H1 (cell line): ENCODE data around the gene ADGRB3. TPM values are rescaled to one million over a fixed set of nuclear protein-coding genes. Genes with fewer than 3 reads are reported as not detected.

Experiments used
- BRCA1 ChIP-seq: IDR thresholded peaks from 2 replicates; pipeline ENCODE4 v1.6.1; 2012; ENCODE audit warnings: low read depth, low read length, improper control_type of control experiment
- CHD2 ChIP-seq: IDR thresholded peaks from 2 replicates; pipeline ENCODE4 v1.6.1; 2012; ENCODE audit warnings: low read length, improper control_type of control experiment
- EP300 ChIP-seq, 2 experiments: IDR thresholded peaks; 1 replicate in 1 of 2; 2 replicates in 1 of 2; pipeline ENCODE4 v1.6.1; 2011 to 2012; ENCODE audit warnings: low read depth in 2 of 2, low read length in 2 of 2, mild to moderate bottlenecking in 2 of 2, borderline replicate concordance in 1 of 2, inconsistent platforms in 1 of 2, moderate library complexity in 1 of 2
- HDAC2 ChIP-seq, 2 experiments: fragments of 300-600 bp in 1 of 2; sonication (generic) in 1 of 2; IDR thresholded peaks; 2 replicates each; pipeline ENCODE4 v1.6.1; 2011 to 2012; ENCODE audit warnings: low read depth in 2 of 2, low read length in 2 of 2, mild to moderate bottlenecking in 2 of 2, moderate library complexity in 2 of 2, borderline replicate concordance in 1 of 2, inconsistent platforms in 1 of 2
- RNF2 ChIP-seq: fragments of 200-900, 300-1000 bp; sonication (generic); IDR thresholded peaks from 2 replicates; pipeline ENCODE4 v1.7.1; 2016; ENCODE audit warnings: borderline replicate concordance, low read depth, mild to moderate bottlenecking, antibody characterized with exemption, low read length; ENCODE audit not compliant: poor library complexity, severe bottlenecking; ENCODE audit errors: missing control alignments
- SIRT6 ChIP-seq: IDR thresholded peaks from one replicate; pipeline ENCODE4 v1.7.1; 2012; ENCODE audit warnings: low read length, inconsistent platforms
- SP1 ChIP-seq: IDR thresholded peaks from 2 replicates; pipeline ENCODE4 v1.6.1; 2011; ENCODE audit warnings: low read depth, low read length
- polyA plus RNA-seq, 7 experiments: library from polyadenylated mRNA; depleted of rRNA in 3 of 7; stranded (reverse) in 5 of 7; unstranded in 2 of 7; fragments of >200 nt in 5 of 7; fragments of 200-250 nt in 2 of 7; gene quantifications; 1 replicate in 5 of 7; 2 replicates in 1 of 7; 4 replicates in 1 of 7; pipeline versions ENCODE4 v1.2.1 to v1.2.3, GENCODE V29; 2011 to 2013; ENCODE audit warnings: missing spikeins in 2 of 7, mixed read lengths in 2 of 7
- total RNA-seq: library from RNA; stranded (reverse); fragmentation: NEBNext Ultra II Directional; extraction: Animal tissue kit (Norgen Biotek cat#: 25700); gene quantifications from 2 replicates; pipeline ENCODE4 v1.2.1, GENCODE V29; 2021

Gene ADGRB3
- total and polyA plus RNA-seq, 2 of the 8 experiments (the other 6 are each of a cell fraction or from before 2014, with no cell fraction given), result 0.35 to 1.2 TPM

DNA sequence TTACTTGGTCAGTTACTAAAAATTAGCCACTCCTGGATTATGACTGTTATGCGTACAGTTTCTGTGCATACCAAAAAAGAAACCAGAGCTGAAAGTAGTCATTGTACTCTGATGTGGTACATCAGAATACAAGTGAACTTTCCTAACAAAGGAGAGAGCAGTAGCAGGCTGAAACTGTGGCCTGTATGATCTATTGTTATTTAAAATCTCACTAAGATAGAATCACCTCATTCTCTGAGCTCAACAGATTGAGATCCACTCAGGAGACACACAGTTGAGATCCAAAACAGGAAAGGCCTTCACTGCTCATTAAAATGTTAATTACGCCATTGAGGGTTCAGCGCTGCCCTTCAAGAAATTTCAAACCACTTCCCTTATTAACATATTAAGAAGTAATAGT, 585.3 kb downstream of the ADGRB3 start (continued):
- TF ChIP-seq SP1 (no peak), SIRT6 (no peak), EP300 (IDR thresholded peaks at IDR 0.05; ENCODE audit: borderline replicate concordance in 1 of 2, low read depth in 2 of 2, low read length in 2 of 2) (no peak), BRCA1 (no peak), HDAC2 (IDR thresholded peaks at IDR 0.05; ENCODE audit: borderline replicate concordance in 1 of 2, low read depth in 2 of 2, low read length in 2 of 2) (no peak), RNF2 (no peak), CHD2 (no peak)
